Measurements from ENCODE around the gene CFAP46.

DNA sequence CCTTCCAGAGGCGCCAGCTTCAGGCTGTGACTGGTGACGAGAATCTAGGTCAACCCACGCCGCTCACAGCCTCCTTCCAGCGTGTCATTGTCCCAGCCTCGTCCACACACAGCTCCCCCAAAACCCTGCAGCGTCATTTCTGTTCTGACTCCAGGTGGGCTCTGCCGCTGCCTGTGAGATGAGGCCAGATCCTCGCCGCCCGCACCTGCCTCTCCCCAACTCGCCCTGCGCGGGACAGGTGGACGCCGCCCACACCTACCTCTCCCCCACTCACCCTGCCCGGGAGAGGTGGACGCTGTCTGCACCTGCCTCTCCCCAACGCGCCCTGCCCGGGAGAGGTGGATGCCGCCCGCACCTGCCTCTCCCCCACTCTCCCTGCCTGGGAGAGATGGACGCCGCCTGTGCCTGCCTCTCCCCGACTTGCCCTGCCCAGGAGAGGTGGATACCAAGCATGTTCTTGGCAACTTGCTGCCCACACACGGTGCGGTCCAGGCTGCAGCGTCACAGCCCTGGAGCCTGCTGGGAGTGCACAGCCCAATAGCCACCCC is 32.0 kb upstream of the CFAP46 start:
- TF ChIP-seq, protein P1, sequence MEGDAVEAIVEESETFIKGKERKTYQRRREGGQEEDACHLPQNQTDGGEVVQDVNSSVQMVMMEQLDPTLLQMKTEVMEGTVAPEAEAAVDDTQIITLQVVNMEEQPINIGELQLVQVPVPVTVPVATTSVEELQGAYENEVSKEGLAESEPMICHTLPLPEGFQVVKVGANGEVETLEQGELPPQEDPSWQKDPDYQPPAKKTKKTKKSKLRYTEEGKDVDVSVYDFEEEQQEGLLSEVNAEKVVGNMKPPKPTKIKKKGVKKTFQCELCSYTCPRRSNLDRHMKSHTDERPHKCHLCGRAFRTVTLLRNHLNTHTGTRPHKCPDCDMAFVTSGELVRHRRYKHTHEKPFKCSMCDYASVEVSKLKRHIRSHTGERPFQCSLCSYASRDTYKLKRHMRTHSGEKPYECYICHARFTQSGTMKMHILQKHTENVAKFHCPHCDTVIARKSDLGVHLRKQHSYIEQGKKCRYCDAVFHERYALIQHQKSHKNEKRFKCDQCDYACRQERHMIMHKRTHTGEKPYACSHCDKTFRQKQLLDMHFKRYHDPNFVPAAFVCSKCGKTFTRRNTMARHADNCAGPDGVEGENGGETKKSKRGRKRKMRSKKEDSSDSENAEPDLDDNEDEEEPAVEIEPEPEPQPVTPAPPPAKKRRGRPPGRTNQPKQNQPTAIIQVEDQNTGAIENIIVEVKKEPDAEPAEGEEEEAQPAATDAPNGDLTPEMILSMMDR (IDR thresholded peaks at IDR 0.05) = no peak
- TF ChIP-seq TCF7L2 (IDR thresholded peaks at IDR 0.05; ENCODE audit: low read depth, low read length) (no peak), POLR2AphosphoS5 (IDR thresholded peaks at IDR 0.05; ENCODE audit: low read depth, low read length) (no peak)
- TF ChIP-seq, protein P2, sequence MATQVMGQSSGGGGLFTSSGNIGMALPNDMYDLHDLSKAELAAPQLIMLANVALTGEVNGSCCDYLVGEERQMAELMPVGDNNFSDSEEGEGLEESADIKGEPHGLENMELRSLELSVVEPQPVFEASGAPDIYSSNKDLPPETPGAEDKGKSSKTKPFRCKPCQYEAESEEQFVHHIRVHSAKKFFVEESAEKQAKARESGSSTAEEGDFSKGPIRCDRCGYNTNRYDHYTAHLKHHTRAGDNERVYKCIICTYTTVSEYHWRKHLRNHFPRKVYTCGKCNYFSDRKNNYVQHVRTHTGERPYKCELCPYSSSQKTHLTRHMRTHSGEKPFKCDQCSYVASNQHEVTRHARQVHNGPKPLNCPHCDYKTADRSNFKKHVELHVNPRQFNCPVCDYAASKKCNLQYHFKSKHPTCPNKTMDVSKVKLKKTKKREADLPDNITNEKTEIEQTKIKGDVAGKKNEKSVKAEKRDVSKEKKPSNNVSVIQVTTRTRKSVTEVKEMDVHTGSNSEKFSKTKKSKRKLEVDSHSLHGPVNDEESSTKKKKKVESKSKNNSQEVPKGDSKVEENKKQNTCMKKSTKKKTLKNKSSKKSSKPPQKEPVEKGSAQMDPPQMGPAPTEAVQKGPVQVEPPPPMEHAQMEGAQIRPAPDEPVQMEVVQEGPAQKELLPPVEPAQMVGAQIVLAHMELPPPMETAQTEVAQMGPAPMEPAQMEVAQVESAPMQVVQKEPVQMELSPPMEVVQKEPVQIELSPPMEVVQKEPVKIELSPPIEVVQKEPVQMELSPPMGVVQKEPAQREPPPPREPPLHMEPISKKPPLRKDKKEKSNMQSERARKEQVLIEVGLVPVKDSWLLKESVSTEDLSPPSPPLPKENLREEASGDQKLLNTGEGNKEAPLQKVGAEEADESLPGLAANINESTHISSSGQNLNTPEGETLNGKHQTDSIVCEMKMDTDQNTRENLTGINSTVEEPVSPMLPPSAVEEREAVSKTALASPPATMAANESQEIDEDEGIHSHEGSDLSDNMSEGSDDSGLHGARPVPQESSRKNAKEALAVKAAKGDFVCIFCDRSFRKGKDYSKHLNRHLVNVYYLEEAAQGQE (IDR thresholded peaks at IDR 0.05; ENCODE audit: insufficient read depth in 1 of 2, low read depth in 2 of 2, low read length in 1 of 2) = no peak

Data from Panc1 (cell line).